PC-3 (cell line): Measurements from ENCODE around the gene TMC1. TPM values are rescaled to one million over a fixed set of nuclear protein-coding genes. Genes with fewer than 3 reads are reported as not detected.

ENCODE experiments used
- ATAC-seq: fragments of 200-7000 bp; cut with Tn5 transposase; 2 replicates; pipeline ENCODE4 v1.9.1; 2020; ENCODE audit warnings: mild to moderate bottlenecking, moderate library complexity
- BruUV-seq: library from RNA; stranded (reverse); fragments of 400-500 nt; replicated peaks from 2 replicates; lab custom pipeline; 2021; lab: Mats Ljungman, UMichigan
- CTCF ChIA-PET: fragments of 300-600 bp; sonication (Branson Sonifier 250); formaldehyde crosslinking; loops from one replicate; lab custom pipeline; 2022; ENCODE audit warnings: antibody characterized with exemption; lab: Charles Lee
- POLR2A ChIA-PET: fragments of 300-600 bp; sonication (Branson Sonifier 250); formaldehyde crosslinking; loops from one replicate; lab custom pipeline; 2022; ENCODE audit warnings: antibody characterized with exemption; ENCODE audit not compliant: unreplicated experiment; lab: Charles Lee
- DNase-seq: peaks from one replicate; pipeline ENCODE4 v3.0.0-alpha.2; 2015
- H2AFZ ChIP-seq: fragments of 300-600 bp; sonication (generic); 2 replicates; pipeline ENCODE4 v1.6.0; 2016; ENCODE audit warnings: antibody characterized with exemption, low read length
- H3F3A ChIP-seq: fragments of 300-600 bp; sonication (generic); one replicate; pipeline ENCODE4 v1.6.0; 2017; ENCODE audit warnings: antibody characterized with exemption, low read length, control low read depth, mild to moderate bottlenecking; ENCODE audit not compliant: unreplicated experiment
- H3K27ac ChIP-seq: fragments of 300-600 bp; sonication (generic); 2 replicates; pipeline ENCODE4 v1.5.1; 2016; ENCODE audit warnings: mild to moderate bottlenecking, low read length
- H3K27me3 ChIP-seq: fragments of 300-600 bp; sonication (generic); 2 replicates; pipeline ENCODE4 v1.6.1; 2016; ENCODE audit warnings: low read length, mixed read lengths
- H3K36me3 ChIP-seq: fragments of 300-600 bp; sonication (generic); 2 replicates; pipeline ENCODE4 v1.6.1; 2016; ENCODE audit warnings: low read depth, mixed run types, low read length, mixed read lengths
- H3K4me1 ChIP-seq: fragments of 300-600 bp; sonication (generic); 2 replicates; pipeline ENCODE4 v1.5.1; 2016; ENCODE audit warnings: low read length; ENCODE audit not compliant: insufficient read depth
- H3K4me2 ChIP-seq: fragments of 300-600 bp; sonication (generic); 2 replicates; pipeline ENCODE4 v1.6.0; 2016; ENCODE audit warnings: low read length
- H3K4me3 ChIP-seq: fragments of 300-600 bp; sonication (generic); 2 replicates; pipeline ENCODE4 v1.5.1; 2016; ENCODE audit warnings: mild to moderate bottlenecking, low read length, mixed read lengths
- H3K79me2 ChIP-seq: fragments of 300-600 bp; sonication (generic); 2 replicates; pipeline ENCODE4 v1.6.1; 2017; ENCODE audit warnings: low read length, mixed read lengths
- H3K9ac ChIP-seq: fragments of 300-600 bp; sonication (generic); 2 replicates; pipeline ENCODE4 v1.6.0; 2016; ENCODE audit warnings: mild to moderate bottlenecking, low read length
- H3K9me2 ChIP-seq: fragments of 300-600 bp; sonication (generic); replicated peaks from 2 replicates; pipeline ENCODE4 v1.6.1; 2016; ENCODE audit warnings: mixed run types, low read length, mixed read lengths
- H3K9me3 ChIP-seq: fragments of 300-600 bp; sonication (generic); 2 replicates; pipeline ENCODE4 v1.6.1; 2016; ENCODE audit warnings: low read length, mixed read lengths
- H4K20me1 ChIP-seq: fragments of 300-600 bp; sonication (generic); 2 replicates; pipeline ENCODE4 v1.6.1; 2016; ENCODE audit warnings: low read length, mixed read lengths
- CTCF ChIP-seq: fragments of 300-600 bp; sonication (generic); conservative IDR thresholded peaks from 2 replicates; pipeline ENCODE4 v1.5.1; 2017; ENCODE audit warnings: antibody characterized with exemption, low read depth, mild to moderate bottlenecking, low read length
- EZH2 ChIP-seq: fragments of 300-600 bp; sonication (generic); IDR thresholded peaks from one replicate; pipeline ENCODE4 v1.6.1; 2017; ENCODE audit warnings: antibody characterized with exemption, mild to moderate bottlenecking, low read length; ENCODE audit not compliant: unreplicated experiment
- EZH2phosphoT487 ChIP-seq: fragments of 300-600 bp; sonication (generic); IDR thresholded peaks from 2 replicates; pipeline ENCODE4 v1.6.1; 2018; ENCODE audit warnings: mild to moderate bottlenecking, antibody characterized with exemption, low read length, borderline replicate concordance
- intact Hi-C: fragments of 100-400 bp; cut with micrococcal nuclease; formaldehyde crosslinking; loops from 2 replicates; pipeline ENCODE4 v1.9.0; 2023
- total RNA-seq: library from RNA; depleted of rRNA; stranded (reverse); fragments of >200 nt; gene quantifications from 2 replicates; pipeline ENCODE4 v1.2.3, GENCODE V29; 2014

The TMC1 gene
- total RNA-seq, 1 experiment from 2014 or later, result 0.15 TPM

GRCh38 chr9:72533322-72533721 lies 11.9 kb downstream of the TMC1 start:
- Histone ChIP-seq H4K20me1 (no peaks in the 10 kb centered on the region), H3K4me2 (peak overlapping the region; percentile 8; the same call in 1 of the 2 replicates)
- CTCF ChIA-PET, result no interaction called here

GRCh38 chr9:72534931-72535330 lies 13.5 kb downstream of the TMC1 start:
- Histone ChIP-seq H3K27me3 (no peaks in the 10 kb centered on the region), H3K9ac (no peak overlapping the region), H3K27ac (no peak overlapping the region), H3K9me3 (no peaks in the 10 kb centered on the region), H4K20me1 (no peaks in the 10 kb centered on the region), H3K79me2 (no peaks in the 10 kb centered on the region), H3K4me2 (no peak overlapping the region), H2AFZ (no peak overlapping the region), H3K4me3 (no peak overlapping the region), H3K36me3 (no peaks in the 10 kb centered on the region), H3F3A (no peaks in the 10 kb centered on the region), H3K9me2 (no peaks in the 10 kb centered on the region), H3K4me1 (peaks cover 10% of the 10 kb centered on the region; the same call in 1 of the 2 replicates)
- intact Hi-C loops, result no loop called here
- ATAC-seq, result no peak
- ChIA-PET CTCF (no interaction called here), POLR2A (interaction anchor here (0.6 kb wide), 1 partner anchor 21 kb away, joined by 3 read pairs; no protein-coding TSS in a partner anchor)
- no peak for DNase-seq
- TF ChIP-seq EZH2phosphoT487 (no peak), CTCF (no peak), EZH2 (no peak)
- BruUV-seq, result no TSS peak

More at GRCh38 chr9:72533322-72533721, 11.9 kb downstream of the TMC1 start:
- Histone ChIP-seq H3K27me3 (no peaks in the 10 kb centered on the region), H3K4me1 (peaks cover 10% of the 10 kb centered on the region; the same call in 1 of the 2 replicates), H3K9ac (no peak overlapping the region), H3K79me2 (no peaks in the 10 kb centered on the region), H3K4me3 (no peak overlapping the region), H3K9me3 (no peaks in the 10 kb centered on the region), H2AFZ (no peak overlapping the region), H3K27ac (no peak overlapping the region), H3F3A (no peaks in the 10 kb centered on the region), H3K36me3 (no peaks in the 10 kb centered on the region), H3K9me2 (no peaks in the 10 kb centered on the region)
- ATAC-seq, result peak; percentile 70
- peak; percentile 29 for DNase-seq
- TF ChIP-seq CTCF (no peak), EZH2 (no peak), EZH2phosphoT487 (no peak)
- POLR2A ChIA-PET, result interaction anchor here (0.7 kb wide), 1 partner anchor 171 kb away, joined by 3 read pairs; no protein-coding TSS in a partner anchor
- no TSS peak for BruUV-seq
- intact Hi-C loops, result no loop called here

- H3K9ac ChIP-seq, result no peak overlapping the region
- no TSS peak for BruUV-seq
- DNase-seq (no peak), ATAC-seq (no peak)
- H3K79me2 ChIP-seq, result no peaks in the 10 kb centered on the region
- POLR2A ChIA-PET, result no interaction called here
- CTCF ChIA-PET, result no interaction called here
- H3K27ac ChIP-seq, result no peak overlapping the region
- H3K9me2 ChIP-seq, result no peaks in the 10 kb centered on the region
- no peaks in the 10 kb centered on the region for H3F3A ChIP-seq
- no peaks in the 10 kb centered on the region for H3K36me3 ChIP-seq
- H3K4me3 ChIP-seq, result no peak overlapping the region
- no peak overlapping the region for H2AFZ ChIP-seq
- H3K4me2 ChIP-seq, result no peak overlapping the region
- peaks cover 20% of the 10 kb centered on the region; the same call in 1 of the 2 replicates for H3K4me1 ChIP-seq
- no peaks in the 10 kb centered on the region for H3K9me3 ChIP-seq
- H4K20me1 ChIP-seq, result no peaks in the 10 kb centered on the region
- no peak for TF ChIP-seq EZH2
- TF ChIP-seq EZH2phosphoT487, result no peak
- no peak for TF ChIP-seq CTCF
- intact Hi-C loops, result no loop called here
- H3K27me3 ChIP-seq, result no peaks in the 10 kb centered on the region
Measured at GRCh38 chr9:72537011-72537545, 15.7 kb downstream of the TMC1 start.
